ENCODE data around the gene CSNK1E. TPM values are rescaled to one million over a fixed set of nuclear protein-coding genes. Genes with fewer than 3 reads are reported as not detected.

CSNK1E gene
- total and polyA plus RNA-seq, 10 of the 15 experiments (the other 5 are each of a cell fraction or from before 2014, with no cell fraction given), result 5.9 to 107 (median 64.9) TPM

DNA sequence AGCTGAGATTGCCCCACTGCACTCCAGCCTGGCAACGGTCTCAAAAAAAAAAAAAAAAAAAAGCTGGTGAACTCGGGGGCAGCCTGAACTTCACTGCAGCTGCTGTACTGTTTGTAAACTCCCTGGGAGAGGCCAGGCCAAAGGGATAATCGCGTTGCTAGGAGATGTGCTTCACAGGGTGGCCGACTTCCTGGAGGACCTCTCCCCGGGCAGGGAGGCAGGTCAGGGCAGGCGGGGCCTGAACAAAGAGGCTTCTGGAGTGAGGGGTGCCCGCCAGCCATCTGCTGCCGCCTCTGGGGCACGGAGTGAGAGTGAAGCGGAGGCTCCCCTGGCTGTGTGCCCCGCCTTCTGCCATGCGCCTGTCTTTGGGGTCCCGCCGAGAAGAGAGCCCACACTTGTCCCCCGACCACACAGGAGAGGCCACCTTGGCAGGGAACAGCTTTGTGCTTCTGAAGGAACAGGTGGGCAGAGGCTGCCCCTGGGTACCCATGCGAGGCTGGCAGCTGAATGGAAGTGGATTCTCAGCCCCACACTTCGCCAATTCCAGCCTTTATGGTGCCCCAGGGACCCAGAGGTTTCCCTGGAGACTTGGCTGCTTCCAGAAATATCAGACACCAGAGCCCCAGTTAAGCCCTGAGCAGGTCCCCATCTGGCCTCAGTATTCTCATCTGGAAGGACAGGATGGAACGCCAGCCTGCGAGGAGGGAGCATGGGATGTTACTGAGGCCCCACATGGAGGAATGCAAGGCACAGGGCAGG, 74.0 kb downstream of the CSNK1E start (continued):
- TF ChIP-seq, protein P1, sequence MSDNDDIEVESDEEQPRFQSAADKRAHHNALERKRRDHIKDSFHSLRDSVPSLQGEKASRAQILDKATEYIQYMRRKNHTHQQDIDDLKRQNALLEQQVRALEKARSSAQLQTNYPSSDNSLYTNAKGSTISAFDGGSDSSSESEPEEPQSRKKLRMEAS (IDR thresholded peaks at IDR 0.05; ENCODE audit: low read depth, low read length), result no peak
- no peak for TF ChIP-seq CHD2 (IDR thresholded peaks at IDR 0.05; ENCODE audit: borderline replicate concordance, low read depth, low read length)

DNA sequence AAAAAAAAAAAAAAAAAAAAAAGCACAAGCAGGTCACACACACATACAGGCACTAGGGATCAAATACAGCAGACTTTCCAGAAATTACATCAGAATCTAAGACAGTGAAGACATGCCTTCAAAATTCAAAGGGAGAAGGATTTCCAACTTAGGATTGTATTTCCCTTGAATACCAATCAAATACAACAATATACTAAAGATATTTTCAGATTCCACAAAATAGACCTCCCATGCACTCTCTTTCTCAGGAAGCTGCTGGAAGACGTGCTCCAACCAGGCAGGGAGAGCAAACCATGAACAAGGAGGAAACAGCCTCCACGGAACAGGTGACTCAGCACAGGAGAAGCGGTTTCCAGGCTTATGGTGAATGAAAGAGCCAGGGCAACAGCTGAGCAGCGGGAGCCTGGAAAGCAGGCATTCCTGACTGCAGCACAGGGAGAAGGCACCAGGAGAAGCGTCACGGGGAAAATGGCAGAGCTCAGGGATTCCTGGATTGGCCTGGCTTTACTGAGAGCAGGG, 76.4 kb downstream of the CSNK1E start:
- ATAC-seq (no peak), DNase-seq (ENCODE audit: low read depth, low spot score) (no peak), FAIRE-seq (no peak)
- H3K27ac ChIP-seq (ENCODE audit: control insufficient read depth, insufficient read depth), result no peak overlapping the region
- no peak for TF ChIP-seq MTA2 (IDR thresholded peaks at IDR 0.05; ENCODE audit: low read depth)
- TF ChIP-seq BMI1 (IDR thresholded peaks at IDR 0.05; ENCODE audit: borderline replicate concordance), result no peak
- TF ChIP-seq GABPA (IDR thresholded peaks at IDR 0.05; ENCODE audit: low read depth), result no peak
- TF ChIP-seq RAD51 (IDR thresholded peaks at IDR 0.05), result no peak
- TF ChIP-seq TCF7 (IDR thresholded peaks at IDR 0.05; ENCODE audit: borderline replicate concordance), result no peak
- TF ChIP-seq DPF2 (IDR thresholded peaks at IDR 0.05), result no peak
- no peak for TF ChIP-seq YY1 (IDR thresholded peaks at IDR 0.05; ENCODE audit: low read depth, low read length)
- TF ChIP-seq BHLHE40 (IDR thresholded peaks at IDR 0.05; ENCODE audit: borderline replicate concordance in 1 of 2, low read depth in 2 of 2, low read length in 1 of 2), result no peak
- TF ChIP-seq MEF2A (IDR thresholded peaks at IDR 0.05; ENCODE audit: insufficient read depth, low read depth, low read length), result no peak
- TF ChIP-seq SMARCA5 (IDR thresholded peaks at IDR 0.05), result no peak
- no peak for TF ChIP-seq BACH1 (IDR thresholded peaks at IDR 0.05; ENCODE audit: borderline replicate concordance)
- TF ChIP-seq ATF2 (IDR thresholded peaks at IDR 0.05; ENCODE audit: low read length), result no peak
- TF ChIP-seq FOS (IDR thresholded peaks at IDR 0.05; ENCODE audit: borderline replicate concordance, extremely low read depth, insufficient read length), result no peak
- no peak for TF ChIP-seq CBX5 (IDR thresholded peaks at IDR 0.05; ENCODE audit: low read depth)
- TF ChIP-seq CEBPB (IDR thresholded peaks at IDR 0.05; ENCODE audit: borderline replicate concordance in 1 of 2, low read depth in 2 of 2, low read length in 2 of 2), result no peak
- no peak for TF ChIP-seq ZNF274 (IDR thresholded peaks at IDR 0.05; ENCODE audit: insufficient read depth, insufficient read length)
- TF ChIP-seq SKIL (IDR thresholded peaks at IDR 0.05; ENCODE audit: low read depth, poor library complexity, severe bottlenecking), result no peak
- no peak for TF ChIP-seq PAX5 (IDR thresholded peaks at IDR 0.05; ENCODE audit: borderline replicate concordance, low read depth, low read length)
- H3K36me3 ChIP-seq (ENCODE audit: control insufficient read depth in 2 of 2, insufficient read depth in 2 of 2, low read length in 1 of 2), result peaks cover 0 to 4% of the 10 kb centered on the region in 2 experiments; a peak in 2 of 4 replicates
- 83% methylated on average over 6 of the region's 6 CpGs for WGBS (ENCODE audit: insufficient coverage, insufficient replicate concordance, low lambda C conversion rate, missing lambda C conversion rate)
- H3K9ac ChIP-seq (ENCODE audit: control insufficient read depth, insufficient read depth, low read length), result no peak overlapping the region
- no peak overlapping the region for H3K4me2 ChIP-seq (ENCODE audit: control insufficient read depth, insufficient read depth)
- no peaks in the 10 kb centered on the region for H3K79me2 ChIP-seq (ENCODE audit: control insufficient read depth, insufficient read depth, low read length)
- in situ Hi-C loops (cut with MboI), result no loop called here
- no TSS peak for BruUV-seq (replicated peaks)
- H3K4me3 ChIP-seq, result no peak overlapping the region
- ChIA-PET CTCF (interaction anchor here (0.6 kb wide), 1 partner anchor 29 kb away, joined by 3 read pairs; no protein-coding TSS in a partner anchor), RAD21 (ENCODE audit: unreplicated experiment) (no interaction called here), SMC1A (ENCODE audit: uncharacterized antibody, unreplicated experiment) (no interaction called here), POLR2A (no interaction called here)
- no peak overlapping the region for H2AFZ ChIP-seq (ENCODE audit: control insufficient read depth, low read depth, low read length)
- peaks cover 12% of the 10 kb centered on the region for H3K4me1 ChIP-seq (ENCODE audit: control insufficient read depth, insufficient read depth, low read length)
- intact Hi-C loops (cut with micrococcal nuclease; ENCODE audit: unreplicated experiment), result no loop called here
- no peaks in the 10 kb centered on the region for H3K27me3 ChIP-seq (replicated peaks in 1 of 2; ENCODE audit: control insufficient read depth in 2 of 2, insufficient read depth in 2 of 2, low read length in 1 of 2)
- H4K20me1 ChIP-seq (ENCODE audit: control insufficient read depth, insufficient read depth), result no peaks in the 10 kb centered on the region
- H3K9me3 ChIP-seq (replicated peaks; ENCODE audit: control insufficient read depth, insufficient read depth, low read length), result no peaks in the 10 kb centered on the region
